IPS-18c (cell line): Measurements from ENCODE around the gene PWWP2B.

Source experiments
- H3K4me3 ChIP-seq: 2 replicates; pipeline ENCODE4 v1.7.0; 2013; ENCODE audit warnings: low read depth, mild to moderate bottlenecking, low read length, moderate library complexity; ENCODE audit not compliant: insufficient read depth
- H3K9me3 ChIP-seq: one replicate; pipeline ENCODE4 v1.6.1; 2013; ENCODE audit warnings: mild to moderate bottlenecking, low read length, moderate library complexity; ENCODE audit not compliant: control insufficient read depth, insufficient read depth

The PWWP2B gene

GRCh38 chr10:132397671-132398565 lies 918 bp downstream of the PWWP2B start:
- Histone ChIP-seq H3K9me3 (no peaks in the 10 kb centered on the region), H3K4me3 (peak overlapping the region; percentile 50)

DNA sequence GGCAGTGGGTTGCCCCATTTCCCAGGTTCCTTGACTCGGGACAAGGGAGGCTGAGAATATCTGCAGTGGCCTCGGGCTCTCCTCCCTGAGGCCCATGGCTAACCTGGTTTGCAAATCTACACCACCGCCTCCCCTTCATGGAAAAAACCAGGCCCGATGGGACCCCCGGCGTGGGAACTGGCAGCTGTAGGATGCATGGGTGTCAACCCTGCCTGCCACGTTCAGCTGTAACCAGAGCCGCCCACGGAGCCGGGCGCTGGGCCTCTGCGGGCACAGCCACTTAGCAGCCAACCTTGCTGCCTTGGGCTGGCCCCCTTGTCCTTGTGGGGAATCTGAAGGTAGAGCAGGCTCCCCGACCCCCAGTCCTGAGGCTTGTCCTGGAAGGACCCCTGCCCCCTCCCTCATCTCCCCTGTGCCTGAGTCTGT lies 1.6 kb downstream of the PWWP2B start:
- H3K9me3 ChIP-seq = no peaks in the 10 kb centered on the region
- H3K4me3 ChIP-seq = no peak overlapping the region; the same call in 1 of the 2 replicates

- no peak overlapping the region for H3K4me3 ChIP-seq
These were observed 2.4 kb downstream of the PWWP2B start for GRCh38 chr10:132399117-132400035.

DNA sequence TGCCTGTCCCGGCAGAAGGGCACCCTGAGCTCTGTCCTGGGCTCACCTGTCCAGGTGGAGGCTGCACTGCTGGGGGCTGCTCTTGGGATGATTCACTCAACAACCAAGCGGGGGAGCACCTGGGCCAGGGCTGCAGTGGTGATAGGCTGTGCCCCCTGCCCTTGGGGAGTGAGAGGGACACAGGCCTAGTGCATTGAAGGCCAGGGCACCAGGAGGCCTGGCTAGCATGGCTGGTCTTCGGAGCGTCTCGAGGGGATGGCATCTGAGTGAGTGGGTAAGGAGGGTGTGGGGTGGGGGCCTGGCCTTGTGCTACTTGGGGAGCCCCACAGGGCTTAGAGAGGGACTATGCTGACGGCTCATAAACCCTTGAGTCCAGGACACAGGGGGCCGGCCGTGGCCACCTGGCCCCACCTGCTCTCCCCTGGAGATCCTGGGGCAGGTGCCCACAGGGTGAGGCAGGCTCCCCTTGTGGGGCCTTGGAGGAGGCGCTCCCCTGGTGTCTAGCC lies 3.1 kb downstream of the PWWP2B start:
- H3K4me3 ChIP-seq = no peak overlapping the region
- H3K9me3 ChIP-seq = no peaks in the 10 kb centered on the region

More at GRCh38 chr10:132399117-132400035, 2.4 kb downstream of the PWWP2B start:
- no peaks in the 10 kb centered on the region for H3K9me3 ChIP-seq

DNA sequence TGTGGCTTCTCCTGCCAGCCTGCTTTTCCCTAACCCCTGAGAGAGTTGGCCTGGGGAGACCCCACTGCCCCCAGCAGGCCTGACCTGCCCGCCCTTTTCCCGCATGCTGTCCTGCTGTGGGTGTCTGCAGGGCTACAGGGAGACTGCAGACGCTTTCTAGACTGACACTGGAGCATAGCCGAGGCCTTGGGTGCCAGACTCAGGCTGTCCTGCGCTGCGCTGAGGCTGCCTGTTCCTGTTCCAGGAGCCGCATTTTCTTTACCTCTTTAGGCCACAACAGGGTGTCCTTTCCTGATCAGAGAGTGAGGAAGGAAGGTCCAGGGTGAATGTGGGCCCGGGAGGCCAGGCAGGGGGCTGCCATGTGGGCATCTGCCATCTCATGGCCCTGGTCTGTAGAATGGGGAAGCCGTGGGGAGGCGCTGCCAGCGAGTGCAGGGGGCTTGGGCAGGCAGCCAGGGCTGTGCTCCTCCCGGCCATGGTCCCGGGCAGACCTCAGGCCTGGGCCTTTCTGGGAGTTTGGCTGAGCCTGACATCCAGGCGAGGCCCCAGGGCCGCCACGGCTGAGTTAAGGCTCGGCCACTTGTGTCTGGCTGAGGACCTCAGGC lies 3.6 kb downstream of the PWWP2B start:
- Histone ChIP-seq H3K4me3 (no peak overlapping the region), H3K9me3 (no peaks in the 10 kb centered on the region)

DNA sequence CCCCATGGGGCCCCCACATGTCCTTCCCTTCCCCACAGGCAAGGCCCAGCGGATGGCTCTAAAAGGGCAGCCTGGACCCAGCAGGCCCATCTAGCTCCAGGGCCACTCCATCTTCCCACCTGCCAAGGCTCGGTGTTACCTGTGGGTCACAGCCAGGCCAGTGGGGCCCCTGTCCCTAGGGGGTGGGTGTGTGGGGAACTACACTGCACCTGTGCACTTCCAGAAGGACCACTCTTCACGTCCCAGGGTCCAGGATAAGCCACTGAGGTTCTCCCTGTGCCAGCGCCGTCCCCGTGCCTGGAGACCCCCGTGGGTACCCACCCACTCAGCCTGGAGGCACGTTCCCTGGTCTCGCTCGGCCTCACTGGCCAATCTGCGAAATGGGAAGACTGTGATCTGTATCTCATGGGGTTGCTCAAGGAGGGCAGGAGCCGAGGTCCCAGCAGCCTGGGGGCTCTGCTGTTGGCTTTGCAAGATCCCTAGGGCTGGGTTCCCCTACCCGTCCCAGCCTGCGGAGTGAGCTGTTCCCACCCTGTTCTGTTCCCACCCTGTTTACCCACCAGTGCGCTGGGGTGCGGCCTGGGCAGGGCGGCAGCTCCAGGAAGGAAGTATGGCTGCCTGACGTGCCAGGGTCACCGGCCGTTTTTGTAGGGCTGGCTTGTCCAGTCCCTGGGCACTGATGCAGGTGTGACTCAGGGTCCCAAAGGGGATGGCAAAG lies 4.6 kb downstream of the PWWP2B start:
- Histone ChIP-seq H3K9me3 (peaks cover 2% of the 10 kb centered on the region), H3K4me3 (no peak overlapping the region; the same call in 1 of the 2 replicates)

GRCh38 chr10:132402781-132403241 lies 5.8 kb downstream of the PWWP2B start:
- no peak overlapping the region for H3K4me3 ChIP-seq
- H3K9me3 ChIP-seq = peaks cover 2% of the 10 kb centered on the region

DNA sequence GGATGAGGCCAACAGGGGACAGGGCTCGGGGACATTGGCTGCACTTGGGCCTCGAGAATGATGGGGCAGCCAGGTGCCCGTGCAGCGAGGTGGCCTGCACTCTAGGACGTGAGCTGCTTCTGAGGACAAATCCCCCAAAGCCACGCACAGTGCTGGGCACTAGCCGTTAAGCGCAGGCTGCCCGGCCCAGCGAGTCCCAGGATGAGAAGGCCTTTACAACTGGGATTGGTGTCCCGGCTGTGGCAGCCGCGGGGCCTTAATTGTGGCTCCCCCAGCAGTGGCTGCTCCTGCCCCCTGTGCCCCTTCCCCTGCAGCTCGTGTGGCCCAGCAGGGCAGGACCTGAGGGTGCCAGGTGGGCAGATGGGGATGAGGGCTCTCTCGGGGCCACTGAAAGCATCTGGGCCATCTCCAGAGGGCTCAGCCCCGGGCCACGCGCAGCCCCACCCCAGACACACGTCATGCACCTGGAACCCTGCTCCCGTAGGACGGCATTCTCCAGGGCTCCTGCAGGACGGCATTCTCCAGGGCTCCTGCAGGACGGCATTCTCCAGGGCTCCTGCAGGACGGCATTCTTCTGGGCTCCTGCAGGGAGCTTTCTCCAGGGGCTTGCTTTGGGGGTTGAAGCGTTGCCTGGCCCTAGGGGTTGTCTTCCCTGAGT lies 6.6 kb downstream of the PWWP2B start:
- Histone ChIP-seq H3K9me3 (peaks cover 2% of the 10 kb centered on the region), H3K4me3 (no peak overlapping the region)

- Histone ChIP-seq H3K4me3 (no peak overlapping the region), H3K9me3 (peaks cover 2% of the 10 kb centered on the region)
These were observed 7.3 kb downstream of the PWWP2B start for GRCh38 chr10:132404169-132404880.

- H3K4me3 ChIP-seq = no peak overlapping the region
These were observed 8.0 kb downstream of the PWWP2B start for GRCh38 chr10:132404911-132405462.

DNA sequence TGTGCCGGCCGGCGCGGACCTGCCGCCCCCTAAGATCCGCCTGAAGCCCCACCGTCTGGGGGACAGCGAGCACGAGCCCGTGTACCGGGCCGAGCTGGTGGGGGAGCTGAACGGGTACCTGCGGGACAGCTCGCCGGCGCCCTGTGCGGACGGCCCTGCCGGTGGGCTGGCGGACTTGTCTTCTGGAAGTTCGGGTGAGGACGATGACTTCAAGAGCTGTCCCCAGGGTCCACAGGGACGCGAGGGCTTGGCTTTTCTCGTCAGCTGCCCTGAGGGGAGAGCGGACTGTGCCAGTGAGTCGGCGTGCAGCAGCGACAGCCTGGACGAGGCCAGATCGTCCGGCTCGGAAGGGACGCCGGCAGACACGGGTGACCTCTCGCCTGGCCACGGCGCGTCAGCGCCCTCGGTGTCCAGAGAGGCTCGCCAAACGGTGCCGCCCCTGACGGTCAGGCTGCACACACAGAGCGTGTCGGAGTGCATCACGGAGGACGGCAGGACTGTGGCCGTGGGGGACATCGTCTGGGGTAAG lies 8.5 kb downstream of the PWWP2B start:
- Histone ChIP-seq H3K9me3 (peaks cover 2% of the 10 kb centered on the region), H3K4me3 (no peak overlapping the region)

More at GRCh38 chr10:132404911-132405462, 8.0 kb downstream of the PWWP2B start:
- peaks cover 2% of the 10 kb centered on the region for H3K9me3 ChIP-seq

GRCh38 chr10:132406181-132406580 lies 9.2 kb downstream of the PWWP2B start:
- Histone ChIP-seq H3K4me3 (no peak overlapping the region), H3K9me3 (peaks cover 2% of the 10 kb centered on the region)

DNA sequence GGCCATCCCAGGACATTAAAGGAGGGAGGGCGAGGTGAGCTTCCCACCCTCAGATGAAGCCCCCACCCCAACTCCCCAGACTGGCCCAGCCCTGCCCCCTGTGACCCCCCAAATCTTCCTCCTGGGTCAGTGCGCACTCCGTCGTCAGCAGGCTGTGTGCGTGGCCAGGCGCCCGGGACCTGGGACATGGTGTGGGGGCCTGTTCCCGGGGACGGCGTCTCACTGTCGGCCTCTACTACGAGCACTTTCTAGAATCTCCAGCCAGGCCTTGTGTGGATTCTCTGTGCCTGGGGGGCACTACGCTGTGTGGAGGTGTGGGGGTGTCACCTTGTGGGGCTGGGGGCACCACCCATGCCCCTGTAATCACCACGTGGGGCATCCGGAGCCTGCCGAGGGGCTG lies 9.8 kb downstream of the PWWP2B start:
- Histone ChIP-seq H3K4me3 (no peak overlapping the region), H3K9me3 (peaks cover 2% of the 10 kb centered on the region)

DNA sequence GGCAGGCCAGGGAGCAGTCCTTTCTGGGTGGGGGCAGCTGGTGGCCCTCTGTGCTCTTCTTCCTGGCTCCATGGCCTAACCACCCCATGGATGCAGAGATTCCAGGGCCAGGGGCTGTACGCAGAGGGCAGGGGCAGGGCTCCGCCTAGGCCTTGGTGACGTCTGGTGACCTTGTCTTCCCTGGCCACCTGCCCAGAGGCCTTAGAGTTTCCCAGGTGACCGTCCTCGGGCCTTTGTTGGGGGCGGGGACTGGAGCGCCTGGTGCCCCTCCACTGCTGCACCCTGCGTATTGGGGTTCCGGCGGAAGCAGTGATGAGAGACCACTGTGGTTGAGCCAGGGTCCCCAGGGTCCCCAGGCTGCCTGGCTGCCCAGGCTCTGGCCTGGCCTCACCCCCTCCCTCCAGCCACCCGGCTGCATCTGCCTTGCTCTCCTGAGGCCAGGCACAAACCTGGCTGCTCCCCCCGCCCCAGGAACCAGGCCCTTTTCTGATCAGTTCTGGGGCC lies 10.3 kb downstream of the PWWP2B start:
- no peak overlapping the region for H3K4me3 ChIP-seq
- peaks cover 2% of the 10 kb centered on the region for H3K9me3 ChIP-seq

GRCh38 chr10:132407846-132408278 lies 10.9 kb downstream of the PWWP2B start:
- Histone ChIP-seq H3K9me3 (peaks cover 2% of the 10 kb centered on the region), H3K4me3 (peak overlapping the region; percentile 5; the same call in 1 of the 2 replicates)
